Mesenchymal stem cell (in vitro differentiated cells and primary cell): ENCODE measurements around the gene CCR9.

ENCODE experiments used
- DNase-seq: peaks from one replicate; pipeline ENCODE4 v3.0.0-alpha.2; 2013
- H2AFZ ChIP-seq: one replicate; pipeline ENCODE4 v1.6.1; 2013; ENCODE audit warnings: low read depth, mild to moderate bottlenecking, control low read depth, inconsistent platforms, low read length, moderate library complexity
- H2AK5ac ChIP-seq: 2 replicates; pipeline ENCODE4 v1.6.1; 2013; ENCODE audit warnings: low read length, moderate library complexity, mild to moderate bottlenecking, inconsistent platforms; ENCODE audit not compliant: severe bottlenecking
- H2BK120ac ChIP-seq: one replicate; pipeline ENCODE4 v1.6.1; 2013; ENCODE audit warnings: low read depth, mild to moderate bottlenecking, inconsistent platforms, low read length, moderate library complexity
- H2BK12ac ChIP-seq, 2 experiments: one replicate each; pipeline ENCODE4 v1.6.1; 2013; ENCODE audit warnings: inconsistent platforms in 2 of 2, low read length in 2 of 2, mild to moderate bottlenecking in 2 of 2, moderate library complexity in 2 of 2, control low read depth in 1 of 2
- H2BK15ac ChIP-seq: one replicate; pipeline ENCODE4 v1.6.1; 2013; ENCODE audit warnings: mild to moderate bottlenecking, low read depth, inconsistent platforms; ENCODE audit not compliant: poor library complexity, severe bottlenecking
- H2BK5ac ChIP-seq: 2 replicates; pipeline ENCODE4 v1.6.1; 2013; ENCODE audit warnings: low read depth, mild to moderate bottlenecking, low read length, control low read depth, inconsistent platforms; ENCODE audit not compliant: poor library complexity, severe bottlenecking
- H3K14ac ChIP-seq, 2 experiments: one replicate each; pipeline ENCODE4 v1.6.1; 2013; ENCODE audit warnings: inconsistent platforms in 2 of 2, low read length in 2 of 2, control low read depth in 1 of 2, mild to moderate bottlenecking in 1 of 2, moderate library complexity in 1 of 2
- H3K18ac ChIP-seq, 2 experiments: one replicate each; pipeline ENCODE4 v1.6.1; 2013; ENCODE audit warnings: inconsistent platforms in 2 of 2, low read length in 2 of 2, control low read depth in 1 of 2, low read depth in 1 of 2, mild to moderate bottlenecking in 1 of 2
- H3K23ac ChIP-seq, 2 experiments: one replicate each; pipeline ENCODE4 v1.6.1; 2013; ENCODE audit warnings: inconsistent platforms in 2 of 2, low read length in 2 of 2, mild to moderate bottlenecking in 2 of 2, moderate library complexity in 2 of 2, control low read depth in 1 of 2
- H3K27ac ChIP-seq: 2 replicates; pipeline ENCODE4 v1.5.1; 2013; ENCODE audit warnings: mild to moderate bottlenecking, moderate library complexity, low read length, control low read depth, inconsistent platforms; ENCODE audit not compliant: poor library complexity, severe bottlenecking
- H3K27me3 ChIP-seq, 2 experiments: 2 replicates each; pipeline versions ENCODE4 v1.6.1 to v1.7.0; 2013; ENCODE audit warnings: low read length in 2 of 2, mild to moderate bottlenecking in 2 of 2, moderate library complexity in 2 of 2, control low read depth in 1 of 2, inconsistent platforms in 1 of 2; ENCODE audit not compliant: control insufficient read depth in 1 of 2, insufficient read depth in 1 of 2
- H3K36me3 ChIP-seq, 2 experiments: 2 replicates each; pipeline versions ENCODE4 v1.6.1 to v1.7.0; 2013; ENCODE audit warnings: low read length in 2 of 2, control low read depth in 1 of 2, inconsistent platforms in 1 of 2, low read depth in 1 of 2, mild to moderate bottlenecking in 1 of 2; ENCODE audit not compliant: insufficient read depth in 2 of 2, control insufficient read depth in 1 of 2
- H3K4ac ChIP-seq, 2 experiments: one replicate each; pipeline ENCODE4 v1.6.1; 2013; ENCODE audit warnings: inconsistent platforms in 2 of 2, low read length in 2 of 2, mild to moderate bottlenecking in 2 of 2, moderate library complexity in 2 of 2, control low read depth in 1 of 2, low read depth in 1 of 2
- H3K4me1 ChIP-seq: 2 replicates; pipeline ENCODE4 v1.6.1; 2013; ENCODE audit warnings: low read depth, low read length, control low read depth; ENCODE audit not compliant: control insufficient read depth, insufficient read depth
- H3K4me2 ChIP-seq: 2 replicates; pipeline ENCODE4 v1.6.1; 2013; ENCODE audit warnings: low read length, mild to moderate bottlenecking, inconsistent platforms; ENCODE audit not compliant: poor library complexity, severe bottlenecking
- H3K4me3 ChIP-seq, 2 experiments: 2 replicates each; pipeline versions ENCODE4 v1.5.1 to v1.7.0; 2013; ENCODE audit warnings: low read length in 2 of 2, mild to moderate bottlenecking in 2 of 2, control low read depth in 1 of 2, low read depth in 1 of 2; ENCODE audit not compliant: insufficient read depth in 1 of 2
- H3K79me1 ChIP-seq: replicated peaks from 2 replicates; pipeline ENCODE4 v1.6.1; 2013; ENCODE audit warnings: mild to moderate bottlenecking, control low read depth, low read length, inconsistent platforms; ENCODE audit not compliant: poor library complexity, severe bottlenecking
- H3K9ac ChIP-seq: 2 replicates; pipeline ENCODE4 v1.7.0; 2013; ENCODE audit warnings: mild to moderate bottlenecking, low read length, moderate library complexity
- H3K9me3 ChIP-seq: 2 replicates; pipeline ENCODE4 v1.7.0; 2013; ENCODE audit warnings: mild to moderate bottlenecking, low read length; ENCODE audit not compliant: control insufficient read depth
- H4K8ac ChIP-seq: one replicate; pipeline ENCODE4 v1.6.1; 2013; ENCODE audit warnings: inconsistent platforms, mild to moderate bottlenecking, low read length, moderate library complexity
- H4K91ac ChIP-seq: one replicate; pipeline ENCODE4 v1.6.1; 2013; ENCODE audit warnings: mild to moderate bottlenecking, low read length, inconsistent platforms
- WGBS: methylation state at CpG from one replicate; pipeline ENCODE4 v1.1.7; 2013; ENCODE audit warnings: mixed read lengths; 5-methylcytosine and 5-hydroxymethylcytosine counted together

CCR9 gene

GRCh38 chr3:45861043-45861719 is 25.2 kb upstream of the CCR9 start:
- Histone ChIP-seq H3K14ac (no peak overlapping the region), H2BK12ac (no peak overlapping the region), H2AFZ (no peak overlapping the region), H2AK5ac (no peak overlapping the region), H2BK120ac (no peak overlapping the region), H3K27me3 (peaks cover 11 to 17% of the 10 kb centered on the region in 2 experiments), H4K8ac (no peak overlapping the region), H3K23ac (no peak overlapping the region), H3K27ac (no peak overlapping the region), H3K18ac (no peak overlapping the region), H3K9me3 (peaks cover 22% of the 10 kb centered on the region), H2BK5ac (no peak overlapping the region), H3K36me3 (no peaks in the 10 kb centered on the region), H3K9ac (no peak overlapping the region), H2BK15ac (no peak overlapping the region), H3K79me1 (no peaks in the 10 kb centered on the region), H3K4me3 (no peak overlapping the region), H3K4ac (no peak overlapping the region), H3K4me2 (no peak overlapping the region), H3K4me1 (no peaks in the 10 kb centered on the region), H4K91ac (no peak overlapping the region)
- no peak for DNase-seq
- WGBS = 61% methylated on average over 5 of the region's 7 CpGs

GRCh38 chr3:45864760-45865519 is 21.4 kb upstream of the CCR9 start:
- Histone ChIP-seq H2AFZ (no peak overlapping the region), H3K36me3 (no peaks in the 10 kb centered on the region), H3K23ac (no peak overlapping the region), H3K14ac (no peak overlapping the region), H2BK5ac (no peak overlapping the region), H3K27me3 (peaks cover 11 to 21% of the 10 kb centered on the region in 2 experiments), H3K18ac (no peak overlapping the region), H3K4me2 (no peak overlapping the region), H3K27ac (no peak overlapping the region), H3K9me3 (peaks cover 18% of the 10 kb centered on the region), H3K4ac (no peak overlapping the region), H2BK15ac (no peak overlapping the region), H4K91ac (no peak overlapping the region), H3K4me3 (no peak overlapping the region), H3K9ac (no peak overlapping the region), H4K8ac (no peak overlapping the region), H2BK120ac (no peak overlapping the region), H3K79me1 (no peaks in the 10 kb centered on the region), H2BK12ac (no peak overlapping the region), H2AK5ac (no peak overlapping the region), H3K4me1 (no peaks in the 10 kb centered on the region)
- WGBS = 76% methylated on average over 8 of the region's 8 CpGs
- DNase-seq = no peak

- Histone ChIP-seq H3K9ac (no peak overlapping the region), H3K18ac (no peak overlapping the region), H2BK12ac (no peak overlapping the region), H3K9me3 (peaks cover 18% of the 10 kb centered on the region), H3K4ac (no peak overlapping the region), H3K4me2 (no peak overlapping the region), H2AK5ac (no peak overlapping the region), H3K27ac (no peak overlapping the region), H3K4me1 (no peaks in the 10 kb centered on the region), H3K27me3 (peaks cover 11 to 21% of the 10 kb centered on the region in 2 experiments), H3K23ac (no peak overlapping the region), H4K91ac (no peak overlapping the region), H3K14ac (no peak overlapping the region), H2BK15ac (no peak overlapping the region), H3K79me1 (no peaks in the 10 kb centered on the region), H2BK120ac (no peak overlapping the region), H3K4me3 (no peak overlapping the region), H2BK5ac (no peak overlapping the region), H3K36me3 (no peaks in the 10 kb centered on the region), H4K8ac (no peak overlapping the region), H2AFZ (no peak overlapping the region)
- 92% methylated on average over 4 of the region's 6 CpGs for WGBS
- no peak for DNase-seq
These were observed 20.8 kb upstream of the CCR9 start for GRCh38 chr3:45865563-45865962.

GRCh38 chr3:45868213-45868612 is 18.1 kb upstream of the CCR9 start:
- no peak overlapping the region for H3K18ac ChIP-seq
- no peaks in the 10 kb centered on the region for H3K36me3 ChIP-seq
- H3K27ac ChIP-seq = no peak overlapping the region
- no peak overlapping the region for H2BK120ac ChIP-seq
- H2BK15ac ChIP-seq = no peak overlapping the region
- H2AFZ ChIP-seq = no peak overlapping the region
- peaks cover 15% of the 10 kb centered on the region for H3K9me3 ChIP-seq
- H3K9ac ChIP-seq = no peak overlapping the region
- H3K4me2 ChIP-seq = no peak overlapping the region
- 38% methylated on average over 2 of the region's 2 CpGs for WGBS
- no peak overlapping the region for H4K91ac ChIP-seq
- H3K23ac ChIP-seq = no peak overlapping the region
- peaks cover 10 to 13% of the 10 kb centered on the region in 2 experiments for H3K27me3 ChIP-seq
- H3K4me3 ChIP-seq = no peak overlapping the region
- no peak overlapping the region for H4K8ac ChIP-seq
- H3K79me1 ChIP-seq = no peaks in the 10 kb centered on the region
- no peak overlapping the region for H3K14ac ChIP-seq
- no peak overlapping the region for H2AK5ac ChIP-seq
- H3K4ac ChIP-seq = no peak overlapping the region
- no peaks in the 10 kb centered on the region for H3K4me1 ChIP-seq
- no peak overlapping the region for H2BK5ac ChIP-seq
- no peak for DNase-seq
- no peak overlapping the region for H2BK12ac ChIP-seq
